Cardiac muscle cell (in vitro differentiated cells and primary cell): ENCODE measurements around the gene TCTN3. TPM values are rescaled to one million over a fixed set of nuclear protein-coding genes. Genes with fewer than 3 reads are reported as not detected.

Source experiments
- DNase-seq, 2 donors: peaks; one replicate each; pipeline versions ENCODE4 v3.0.0 to v3.0.0-alpha.2; 2010 to 2017; ENCODE audit warnings: low read depth in 1 of 2, low spot score in 1 of 2
- H3K27ac ChIP-seq: fragments of 200-600 bp; sonication (generic); 2 replicates; pipeline ENCODE4 v1.5.1; 2016
- H3K27me3 ChIP-seq: fragments of 200-600 bp; sonication (generic); 2 replicates; pipeline ENCODE4 v1.6.0; 2016; ENCODE audit warnings: control low read depth
- H3K36me3 ChIP-seq: fragments of 200-600 bp; sonication (generic); 2 replicates; pipeline ENCODE4 v1.5.1; 2016; ENCODE audit warnings: control low read depth
- H3K4me1 ChIP-seq: fragments of 200-600 bp; sonication (generic); 2 replicates; pipeline ENCODE4 v1.8.1; 2017; ENCODE audit warnings: low read depth, mild to moderate bottlenecking, mixed run types
- H3K4me3 ChIP-seq: fragments of 200-600 bp; sonication (generic); 2 replicates; pipeline ENCODE4 v1.5.1; 2016; ENCODE audit warnings: mild to moderate bottlenecking
- H3K9me3 ChIP-seq: fragments of 200-600 bp; sonication (generic); 2 replicates; pipeline ENCODE4 v1.5.1; 2017; ENCODE audit warnings: low read depth, mild to moderate bottlenecking, control low read depth
- CTCF ChIP-seq: IDR thresholded peaks from 2 replicates; pipeline ENCODE4 v1.5.1; 2012; ENCODE audit warnings: low read depth, mild to moderate bottlenecking, low read length
- polyA plus RNA-seq: library from polyadenylated mRNA; unstranded; fragments of >200 nt; fragmentation: Nextera tagmentation; extraction: Ambion mirVana; gene quantifications from 2 replicates; pipeline ENCODE4 v1.2.1, GENCODE V29; 2016
- total RNA-seq: library from RNA; depleted of rRNA; stranded (reverse); fragments of >200 nt; gene quantifications from 2 replicates; pipeline ENCODE4 v1.2.3, GENCODE V29; 2016

TCTN3 gene
- total and polyA plus RNA-seq, 2 experiments from 2014 or later = 21.9 to 40.6 TPM

GRCh38 chr10:95660283-95660682 lies 33.4 kb downstream of the TCTN3 start:
- no peaks in the 10 kb centered on the region for H3K27me3 ChIP-seq
- peak in 1 of 2 donors; percentile 29 for DNase-seq
- peaks cover 3% of the 10 kb centered on the region for H3K4me1 ChIP-seq
- peaks cover 2% of the 10 kb centered on the region for H3K36me3 ChIP-seq
- no peak overlapping the region for H3K27ac ChIP-seq
- no peak for TF ChIP-seq CTCF
- H3K9me3 ChIP-seq = no peaks in the 10 kb centered on the region
- H3K4me3 ChIP-seq = no peak overlapping the region

GRCh38 chr10:95657250-95657649 lies 36.5 kb downstream of the TCTN3 start:
- Histone ChIP-seq H3K36me3 (peaks cover 9% of the 10 kb centered on the region), H3K4me3 (no peak overlapping the region), H3K9me3 (no peaks in the 10 kb centered on the region), H3K4me1 (peaks cover 6% of the 10 kb centered on the region), H3K27ac (no peak overlapping the region), H3K27me3 (no peaks in the 10 kb centered on the region)
- DNase-seq = no peak
- no peak for TF ChIP-seq CTCF

- H3K4me3 ChIP-seq = peak within 1 kb of the TSS; percentile 68
- H3K27ac ChIP-seq = peak within 1 kb of the TSS; percentile 57
- H3K27me3 ChIP-seq = no peaks in the 10 kb centered on the region
- peak; percentile 94 to 95 for DNase-seq
- no peak for TF ChIP-seq CTCF
- no peaks in the 10 kb centered on the region for H3K9me3 ChIP-seq
- H3K36me3 ChIP-seq = peaks cover 16% of the 10 kb centered on the region
- H3K4me1 ChIP-seq = peaks cover 6% of the 10 kb centered on the region
Measured at GRCh38 chr10:95656291-95657164, 37.2 kb downstream of the TCTN3 start, which contains the start of gene ALDH18A1. ALDH18A1 (minus strand) TSS chr10:95656711; CDS start chr10:95653377, 3,334 bp downstream.

- no peak for TF ChIP-seq CTCF
- Histone ChIP-seq H3K27ac (peak overlapping the region; percentile 57), H3K27me3 (no peaks in the 10 kb centered on the region), H3K9me3 (no peaks in the 10 kb centered on the region), H3K4me3 (peak overlapping the region; percentile 68), H3K4me1 (peaks cover 6% of the 10 kb centered on the region), H3K36me3 (peaks cover 22% of the 10 kb centered on the region)
- DNase-seq = peak; percentile 35 to 40
Measured at GRCh38 chr10:95655571-95656290, 38.0 kb downstream of the TCTN3 start.

- Histone ChIP-seq H3K27ac (no peak overlapping the region), H3K4me1 (peaks cover 6% of the 10 kb centered on the region), H3K4me3 (no peak overlapping the region), H3K36me3 (peaks cover 22% of the 10 kb centered on the region), H3K27me3 (no peaks in the 10 kb centered on the region), H3K9me3 (no peaks in the 10 kb centered on the region)
- DNase-seq = no peak
- TF ChIP-seq CTCF = no peak
Measured at GRCh38 chr10:95653895-95654294, 39.8 kb downstream of the TCTN3 start.
